IgD-negative memory B cell (primary cell): ENCODE data around the gene HDLBP. TPM values are rescaled to one million over a fixed set of nuclear protein-coding genes. Genes with fewer than 3 reads are reported as not detected.
A peak's percentile ranks its signal among the peaks of the same experiment; 100 is the strongest.

Experiments
- H3K27ac Mint-ChIP-seq, 3 donors: one replicate each; pipeline ENCODE4 v1.8.0; 2020 to 2022; ENCODE audit warnings: mild to moderate bottlenecking in 3 of 3, mixed read lengths in 3 of 3, moderate library complexity in 1 of 3
- H3K27me3 Mint-ChIP-seq: one replicate; pipeline ENCODE4 v1.8.0; 2021; ENCODE audit warnings: mixed read lengths
- H3K36me3 Mint-ChIP-seq: one replicate; pipeline ENCODE4 v1.8.0; 2020; ENCODE audit warnings: mild to moderate bottlenecking, mixed read lengths
- H3K4me1 Mint-ChIP-seq, 3 donors: one replicate each; pipeline ENCODE4 v1.8.0; 2020 to 2022; ENCODE audit warnings: mixed read lengths in 3 of 3, mild to moderate bottlenecking in 1 of 3
- H3K4me3 Mint-ChIP-seq, 4 donors: one replicate each; pipeline ENCODE4 v1.8.0; 2020 to 2022; ENCODE audit warnings: mild to moderate bottlenecking in 4 of 4, mixed read lengths in 4 of 4, moderate library complexity in 3 of 4
- H3K9me3 Mint-ChIP-seq, 3 donors: one replicate each; pipeline ENCODE4 v1.8.0; 2020 to 2021; ENCODE audit warnings: mixed read lengths in 3 of 3, mild to moderate bottlenecking in 1 of 3
- polyA plus RNA-seq: library from polyadenylated mRNA; unstranded; fragments of 300-500 nt; fragmentation: Illumina TruSeq; gene quantifications from one replicate; pipeline ENCODE4 v1.2.3, GENCODE V29; 2021

HDLBP gene, protein sequence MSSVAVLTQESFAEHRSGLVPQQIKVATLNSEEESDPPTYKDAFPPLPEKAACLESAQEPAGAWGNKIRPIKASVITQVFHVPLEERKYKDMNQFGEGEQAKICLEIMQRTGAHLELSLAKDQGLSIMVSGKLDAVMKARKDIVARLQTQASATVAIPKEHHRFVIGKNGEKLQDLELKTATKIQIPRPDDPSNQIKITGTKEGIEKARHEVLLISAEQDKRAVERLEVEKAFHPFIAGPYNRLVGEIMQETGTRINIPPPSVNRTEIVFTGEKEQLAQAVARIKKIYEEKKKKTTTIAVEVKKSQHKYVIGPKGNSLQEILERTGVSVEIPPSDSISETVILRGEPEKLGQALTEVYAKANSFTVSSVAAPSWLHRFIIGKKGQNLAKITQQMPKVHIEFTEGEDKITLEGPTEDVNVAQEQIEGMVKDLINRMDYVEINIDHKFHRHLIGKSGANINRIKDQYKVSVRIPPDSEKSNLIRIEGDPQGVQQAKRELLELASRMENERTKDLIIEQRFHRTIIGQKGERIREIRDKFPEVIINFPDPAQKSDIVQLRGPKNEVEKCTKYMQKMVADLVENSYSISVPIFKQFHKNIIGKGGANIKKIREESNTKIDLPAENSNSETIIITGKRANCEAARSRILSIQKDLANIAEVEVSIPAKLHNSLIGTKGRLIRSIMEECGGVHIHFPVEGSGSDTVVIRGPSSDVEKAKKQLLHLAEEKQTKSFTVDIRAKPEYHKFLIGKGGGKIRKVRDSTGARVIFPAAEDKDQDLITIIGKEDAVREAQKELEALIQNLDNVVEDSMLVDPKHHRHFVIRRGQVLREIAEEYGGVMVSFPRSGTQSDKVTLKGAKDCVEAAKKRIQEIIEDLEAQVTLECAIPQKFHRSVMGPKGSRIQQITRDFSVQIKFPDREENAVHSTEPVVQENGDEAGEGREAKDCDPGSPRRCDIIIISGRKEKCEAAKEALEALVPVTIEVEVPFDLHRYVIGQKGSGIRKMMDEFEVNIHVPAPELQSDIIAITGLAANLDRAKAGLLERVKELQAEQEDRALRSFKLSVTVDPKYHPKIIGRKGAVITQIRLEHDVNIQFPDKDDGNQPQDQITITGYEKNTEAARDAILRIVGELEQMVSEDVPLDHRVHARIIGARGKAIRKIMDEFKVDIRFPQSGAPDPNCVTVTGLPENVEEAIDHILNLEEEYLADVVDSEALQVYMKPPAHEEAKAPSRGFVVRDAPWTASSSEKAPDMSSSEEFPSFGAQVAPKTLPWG (N-terminal part only)
- polyA plus RNA-seq, result 55.3 TPM

DNA sequence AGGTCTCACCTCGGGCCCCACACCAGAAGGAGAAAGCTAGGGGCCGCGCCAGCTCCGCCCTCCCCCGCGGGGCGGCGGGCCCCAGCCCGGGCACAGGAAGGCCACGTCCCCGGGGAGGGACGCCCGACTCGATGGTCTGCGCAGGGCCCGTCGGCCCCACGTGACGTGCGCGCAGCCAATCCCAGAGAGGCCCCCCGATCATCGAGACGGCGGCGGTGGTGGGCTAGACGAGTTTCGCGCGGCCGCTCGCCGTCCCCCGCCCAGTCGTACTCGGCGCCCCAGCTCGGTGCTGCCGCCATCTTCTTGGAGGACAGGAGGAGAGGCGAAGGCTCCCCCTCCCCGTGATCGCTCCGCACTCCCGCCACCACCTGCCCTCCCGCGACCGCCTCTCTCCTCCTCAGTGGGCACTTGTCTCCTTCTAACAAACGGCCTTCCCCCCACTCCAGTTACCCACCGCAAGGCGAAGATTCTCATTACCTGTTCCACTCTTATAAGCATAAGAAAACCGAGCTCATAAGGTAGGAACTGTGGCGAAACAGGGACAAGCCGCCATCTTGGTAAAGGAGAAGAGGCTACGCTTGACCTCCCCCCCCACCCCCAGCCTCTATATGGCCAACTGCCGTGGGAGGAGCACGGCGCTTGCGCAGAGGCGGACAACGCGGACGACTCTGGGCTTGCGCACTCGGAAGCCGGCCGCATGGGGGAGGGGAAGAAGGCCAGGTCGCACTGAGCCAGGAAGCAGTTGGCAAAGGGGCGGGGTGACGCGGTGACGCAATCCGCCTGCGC, at the start of gene HDLBP:
HDLBP (minus strand) TSS at position 580 of the 786 bp plus-strand sequence. CDS start 48,803 bp downstream, outside the sequence.
- Mint-ChIP-seq H3K9me3 (no peaks in the 10 kb centered on the region), H3K4me1 (peaks cover 45 to 61% (median 53%) of the 10 kb centered on the region in 3 donors), H3K36me3 (peaks cover 5% of the 10 kb centered on the region), H3K4me3 (peak within 1 kb of the TSS; percentile 97 to 100 (median 99)), H3K27me3 (peaks cover 1% of the 10 kb centered on the region), H3K27ac (peak within 1 kb of the TSS; percentile 100)

DNA sequence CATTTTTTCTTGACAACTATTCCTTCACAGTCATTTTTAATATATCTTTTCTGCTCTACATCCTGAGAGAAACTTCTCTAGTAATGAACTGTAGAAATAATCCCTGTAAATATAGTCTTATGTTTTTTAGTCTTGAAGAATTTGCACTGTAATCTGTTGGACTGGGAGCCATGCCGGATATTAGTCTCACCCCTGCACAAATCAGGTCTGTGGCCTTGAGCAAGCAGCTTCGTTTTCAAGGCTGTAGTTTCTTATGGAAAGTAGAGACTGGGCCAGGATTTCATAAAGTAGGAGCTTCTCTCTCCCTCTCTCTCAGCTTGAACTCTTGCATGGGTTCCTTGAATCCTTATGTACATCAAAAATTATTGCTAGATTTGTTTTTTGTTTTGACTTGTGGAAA, 49.3 kb upstream of the HDLBP start:
- Mint-ChIP-seq H3K27ac (no peak overlapping the region), H3K4me1 (peaks cover 32 to 46% (median 46%) of the 10 kb centered on the region in 3 donors), H3K36me3 (peaks cover 4% of the 10 kb centered on the region), H3K27me3 (no peaks in the 10 kb centered on the region), H3K4me3 (no peak overlapping the region), H3K9me3 (no peaks in the 10 kb centered on the region)

DNA sequence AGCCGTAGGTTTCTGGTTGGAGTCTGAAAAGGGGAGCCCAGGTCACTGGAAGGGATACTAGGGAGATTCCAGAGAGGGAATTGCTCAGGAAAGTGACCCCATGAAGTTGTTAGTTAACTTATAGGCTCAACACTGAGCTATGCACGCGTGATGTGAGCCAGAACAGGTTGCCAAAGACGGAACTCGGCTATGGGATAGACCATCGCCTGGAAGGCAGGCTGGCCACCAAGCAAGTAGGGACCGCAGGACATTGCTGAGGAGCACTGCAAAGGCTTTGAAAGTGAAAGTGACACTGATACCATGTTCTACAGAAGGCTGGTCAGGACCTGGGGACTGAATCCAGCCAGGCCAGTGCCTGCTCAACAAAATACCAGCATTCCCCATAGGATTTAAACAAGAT, 48.0 kb upstream of the HDLBP start:
- Mint-ChIP-seq H3K27ac (peak overlapping the region in 2 of 3 donors; percentile 12 to 20), H3K4me1 (peaks cover 33 to 54% (median 48%) of the 10 kb centered on the region in 3 donors), H3K4me3 (peak overlapping the region in 1 of 4 donors; percentile 49), H3K9me3 (no peaks in the 10 kb centered on the region), H3K36me3 (peaks cover 4% of the 10 kb centered on the region), H3K27me3 (peaks cover 2% of the 10 kb centered on the region)

DNA sequence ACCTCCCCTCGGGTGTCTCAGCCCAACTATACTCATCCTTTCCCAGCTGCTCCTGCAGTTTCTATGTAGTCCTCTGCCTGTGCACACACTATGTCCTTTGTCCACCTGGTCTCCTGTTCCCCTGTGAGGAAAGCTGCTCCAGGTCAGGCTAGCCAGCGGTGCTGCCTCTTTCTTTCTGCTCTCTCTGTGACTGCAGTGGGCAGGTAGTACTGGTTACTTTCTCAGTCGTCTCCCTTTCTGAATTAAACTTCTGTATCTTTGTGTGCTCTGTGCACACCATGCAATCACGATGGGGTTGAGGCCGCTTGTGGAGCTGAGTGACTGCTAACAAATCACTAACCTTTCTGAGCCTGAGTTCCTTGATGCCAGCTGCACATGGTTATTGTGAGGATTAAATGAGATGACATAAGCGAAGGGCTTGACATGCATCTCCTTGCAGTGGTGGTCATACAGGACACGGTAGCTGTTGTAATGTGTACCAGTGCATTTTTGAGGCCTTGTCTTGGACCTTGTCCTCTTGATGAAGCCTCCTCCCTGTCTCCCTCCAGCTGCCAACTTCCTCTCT, 44.1 kb upstream of the HDLBP start:
- H3K4me3 Mint-ChIP-seq, result peak overlapping the region in 3 of 4 donors; percentile 63 to 75 (median 71)
- peaks cover 4% of the 10 kb centered on the region for H3K36me3 Mint-ChIP-seq
- H3K9me3 Mint-ChIP-seq, result no peaks in the 10 kb centered on the region
- H3K27me3 Mint-ChIP-seq, result peaks cover 2% of the 10 kb centered on the region
- H3K4me1 Mint-ChIP-seq, result peaks cover 28 to 51% (median 40%) of the 10 kb centered on the region in 3 donors
- H3K27ac Mint-ChIP-seq, result peak overlapping the region; percentile 36 to 92 (median 86)

DNA sequence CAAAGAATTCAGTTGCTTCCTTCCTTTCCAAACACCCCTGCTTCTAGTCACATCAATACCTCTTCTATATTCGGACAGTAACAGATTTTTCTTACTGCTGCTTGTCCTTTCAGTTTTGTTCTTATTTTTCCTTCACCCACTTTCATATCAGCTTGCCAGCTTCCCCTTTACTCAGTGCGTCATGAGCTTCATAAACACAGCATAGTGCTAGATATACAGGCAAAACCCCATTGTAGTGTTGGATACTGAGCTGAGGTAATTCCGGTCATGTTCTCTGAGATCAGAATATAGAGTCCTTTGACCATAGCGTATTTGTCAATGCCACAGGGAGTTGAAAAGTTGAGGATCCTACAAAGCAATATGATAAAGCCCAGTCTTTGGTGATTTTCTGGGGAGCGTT, 43.0 kb upstream of the HDLBP start:
- H3K4me1 Mint-ChIP-seq, result peaks cover 22 to 45% (median 35%) of the 10 kb centered on the region in 3 donors
- H3K27ac Mint-ChIP-seq, result peak overlapping the region; percentile 41 to 88 (median 70)
- peaks cover 2% of the 10 kb centered on the region for H3K27me3 Mint-ChIP-seq
- H3K9me3 Mint-ChIP-seq, result no peaks in the 10 kb centered on the region
- peaks cover 4% of the 10 kb centered on the region for H3K36me3 Mint-ChIP-seq
- peak overlapping the region; percentile 63 to 76 (median 68) for H3K4me3 Mint-ChIP-seq

DNA sequence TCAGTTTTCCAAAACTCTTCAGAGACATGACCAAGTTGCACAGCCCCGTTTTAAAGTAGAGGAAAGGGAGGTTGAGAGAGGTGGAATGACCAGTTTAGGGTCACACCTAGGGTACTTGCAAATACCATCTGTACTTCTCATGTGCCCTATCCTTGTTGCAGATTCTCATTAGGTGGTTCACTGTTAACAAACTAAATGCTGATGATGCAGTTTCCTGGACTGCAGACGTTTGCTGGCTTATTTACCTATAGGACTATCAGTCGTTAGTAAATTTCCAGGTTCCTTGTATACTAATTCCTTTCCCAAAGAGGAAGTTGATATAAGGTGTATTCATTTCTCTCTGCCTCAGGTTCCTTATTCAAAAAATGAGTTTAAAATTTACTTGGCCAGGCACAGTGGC, 42.1 kb upstream of the HDLBP start:
- Mint-ChIP-seq H3K27ac (peak overlapping the region; percentile 83 to 89 (median 84)), H3K9me3 (no peaks in the 10 kb centered on the region), H3K4me1 (peaks cover 22 to 38% (median 33%) of the 10 kb centered on the region in 3 donors), H3K27me3 (peaks cover 2% of the 10 kb centered on the region), H3K36me3 (peaks cover 2% of the 10 kb centered on the region), H3K4me3 (peak overlapping the region; percentile 86 to 97 (median 90))

DNA sequence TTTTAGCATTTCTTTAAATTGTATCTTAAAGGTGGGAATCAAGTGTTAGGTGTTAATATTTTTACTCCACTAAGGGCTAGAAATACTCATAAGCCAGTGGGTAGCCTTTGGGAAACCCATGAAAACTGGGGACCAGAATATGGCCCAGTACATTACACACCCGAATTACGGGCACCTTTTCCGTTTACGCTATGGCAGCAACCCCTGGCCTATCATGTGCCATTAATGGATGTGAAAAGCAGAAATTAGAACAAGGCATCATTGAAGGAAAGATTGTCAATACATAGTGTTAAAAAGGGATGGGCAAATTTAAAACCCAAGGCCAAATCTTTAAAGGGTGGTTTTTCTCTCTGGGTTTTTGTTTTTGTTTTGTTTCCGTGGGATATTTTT, 41.4 kb upstream of the HDLBP start:
- H3K9me3 Mint-ChIP-seq, result no peaks in the 10 kb centered on the region
- peaks cover 2% of the 10 kb centered on the region for H3K27me3 Mint-ChIP-seq
- H3K4me1 Mint-ChIP-seq, result peaks cover 22 to 38% (median 33%) of the 10 kb centered on the region in 3 donors

DNA sequence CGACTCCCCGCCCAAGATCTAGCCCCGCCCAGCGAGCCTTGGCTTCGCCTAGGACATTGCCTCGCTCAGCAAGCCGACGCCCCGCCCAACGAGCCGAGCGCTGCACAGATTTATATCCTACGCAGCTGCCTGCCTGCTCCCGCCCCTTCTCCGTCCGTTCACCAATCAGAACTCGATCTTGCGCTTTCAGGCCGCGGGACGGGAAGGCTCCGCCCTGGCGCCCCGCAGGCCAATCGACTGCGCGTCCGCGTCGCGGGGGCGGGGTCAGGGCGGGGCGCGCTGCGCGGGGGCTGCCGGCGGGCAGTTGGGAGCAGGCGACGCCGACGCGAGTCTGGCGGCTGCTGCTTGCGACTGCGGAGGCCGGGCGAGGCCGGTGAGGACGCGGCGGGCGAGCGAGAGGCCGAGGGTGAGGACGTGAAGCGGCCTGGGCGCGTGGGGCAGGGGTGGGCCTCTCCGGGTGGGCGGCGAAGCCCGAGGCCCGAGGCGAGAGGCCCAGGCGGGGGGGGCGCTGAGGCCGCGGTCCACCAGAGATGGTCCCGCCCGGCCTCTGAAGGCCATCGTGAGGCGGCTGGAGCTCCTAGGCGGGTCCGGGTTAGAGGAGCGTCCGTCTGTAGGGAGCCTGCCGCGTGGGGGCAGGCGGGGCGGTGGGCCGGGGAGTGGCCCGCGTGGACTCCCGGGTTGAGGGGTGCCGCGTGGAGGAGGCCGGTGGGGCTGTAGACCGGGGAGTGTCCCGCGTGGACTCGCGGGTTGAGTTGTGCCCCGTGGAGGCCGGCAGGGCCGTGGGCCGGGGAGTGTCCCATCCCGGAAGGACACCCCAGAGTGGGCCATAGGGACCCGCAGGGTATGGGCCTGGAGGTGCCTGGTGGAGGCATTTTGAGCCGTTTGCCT, 40.8 kb upstream of the HDLBP start, which contains the start of gene FARP2:
FARP2 (plus strand) TSS at position 303 of the 888 bp plus-strand sequence. CDS start 16,823 bp downstream, outside the sequence.
- peak within 1 kb of the TSS; percentile 83 to 95 (median 89) for H3K27ac Mint-ChIP-seq
- H3K4me1 Mint-ChIP-seq, result peaks cover 22 to 37% (median 33%) of the 10 kb centered on the region in 3 donors
- peak within 1 kb of the TSS; percentile 86 to 97 (median 92) for H3K4me3 Mint-ChIP-seq
- H3K36me3 Mint-ChIP-seq, result no peaks in the 10 kb centered on the region
- H3K27me3 Mint-ChIP-seq, result peaks cover 2% of the 10 kb centered on the region
- H3K9me3 Mint-ChIP-seq, result no peaks in the 10 kb centered on the region

More for the DNA sequence above, 41.4 kb upstream of the HDLBP start:
- Mint-ChIP-seq H3K36me3 (peaks cover 2% of the 10 kb centered on the region), H3K4me3 (peak overlapping the region; percentile 86 to 97 (median 90)), H3K27ac (peak overlapping the region; percentile 83 to 89 (median 86))

DNA sequence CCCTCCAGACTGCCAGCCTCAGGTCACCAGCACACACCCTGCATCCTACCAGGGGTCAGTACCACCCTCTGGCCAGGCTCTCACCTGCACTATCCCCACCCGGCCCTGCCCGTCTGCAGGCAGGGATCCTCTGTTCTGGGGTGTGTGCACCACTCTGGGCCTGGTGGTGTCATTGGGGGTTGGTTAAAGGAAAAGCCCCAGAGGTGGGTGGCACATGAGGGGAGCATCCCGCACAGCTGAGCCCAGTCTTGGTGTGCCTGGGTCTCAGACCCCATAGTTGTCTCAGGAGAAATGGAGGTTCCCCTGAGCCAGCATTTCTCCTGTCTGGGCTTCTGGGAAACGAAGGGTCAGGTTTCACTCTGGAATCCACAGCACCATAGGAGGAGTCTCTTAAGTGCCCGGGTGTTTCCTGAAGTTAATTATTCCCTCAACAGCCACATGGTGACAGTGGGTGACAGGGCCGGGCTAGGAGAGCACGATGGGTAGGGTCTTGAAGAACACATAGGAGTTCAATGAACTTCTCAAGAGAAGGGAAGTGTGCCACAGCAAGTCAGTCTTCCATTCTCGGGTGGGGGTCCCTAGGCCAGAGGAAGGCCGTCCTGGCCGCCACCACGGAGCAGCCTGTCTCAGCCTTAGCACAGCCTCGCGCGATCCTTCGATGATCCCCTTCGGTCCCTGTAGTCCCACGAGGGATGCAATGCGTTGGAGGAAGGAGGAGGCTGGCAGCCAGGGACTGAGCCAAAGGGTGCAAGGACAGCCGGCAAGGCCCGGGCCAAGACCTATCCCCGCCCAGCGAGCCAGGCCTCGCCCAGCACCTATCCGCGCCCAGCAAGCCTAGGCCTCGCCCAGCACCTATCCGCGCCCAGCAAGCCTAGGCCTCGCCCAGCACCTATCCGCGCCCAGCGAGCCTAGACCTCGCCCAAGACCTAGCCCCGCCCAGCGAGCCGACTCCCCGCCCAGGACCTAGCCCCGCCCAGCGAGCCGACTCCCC, 39.5 kb upstream of the HDLBP start:
- H3K27ac Mint-ChIP-seq, result peak overlapping the region in 1 of 3 donors; percentile 53
- peak overlapping the region in 3 of 4 donors; percentile 15 to 39 (median 37) for H3K4me3 Mint-ChIP-seq
- peaks cover 4% of the 10 kb centered on the region for H3K36me3 Mint-ChIP-seq
- H3K27me3 Mint-ChIP-seq, result peaks cover 2% of the 10 kb centered on the region
- H3K9me3 Mint-ChIP-seq, result no peaks in the 10 kb centered on the region
- H3K4me1 Mint-ChIP-seq, result peaks cover 21 to 28% (median 28%) of the 10 kb centered on the region in 3 donors

DNA sequence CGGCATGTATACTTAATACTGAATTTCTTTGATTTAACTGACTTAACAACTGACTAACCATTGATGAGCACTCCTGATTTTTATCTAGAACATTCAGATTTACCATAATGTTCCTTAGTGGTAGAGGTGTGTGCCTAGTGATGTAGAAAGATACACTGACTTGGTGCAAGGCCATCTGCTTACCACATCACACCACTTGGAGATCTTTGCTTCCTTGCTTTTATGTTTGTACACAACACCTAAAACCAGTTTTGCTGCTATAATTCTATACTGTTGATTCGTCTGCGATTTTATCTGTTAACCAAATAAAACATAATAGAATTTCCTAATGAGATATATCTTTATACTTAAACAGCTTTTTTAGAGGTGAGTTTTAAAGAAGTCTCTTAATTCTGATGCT, 36.8 kb upstream of the HDLBP start:
- Mint-ChIP-seq H3K27ac (no peak overlapping the region), H3K27me3 (no peaks in the 10 kb centered on the region), H3K36me3 (peaks cover 4% of the 10 kb centered on the region), H3K9me3 (no peaks in the 10 kb centered on the region), H3K4me1 (peaks cover 4 to 7% (median 4%) of the 10 kb centered on the region in 3 donors), H3K4me3 (no peak overlapping the region)

DNA sequence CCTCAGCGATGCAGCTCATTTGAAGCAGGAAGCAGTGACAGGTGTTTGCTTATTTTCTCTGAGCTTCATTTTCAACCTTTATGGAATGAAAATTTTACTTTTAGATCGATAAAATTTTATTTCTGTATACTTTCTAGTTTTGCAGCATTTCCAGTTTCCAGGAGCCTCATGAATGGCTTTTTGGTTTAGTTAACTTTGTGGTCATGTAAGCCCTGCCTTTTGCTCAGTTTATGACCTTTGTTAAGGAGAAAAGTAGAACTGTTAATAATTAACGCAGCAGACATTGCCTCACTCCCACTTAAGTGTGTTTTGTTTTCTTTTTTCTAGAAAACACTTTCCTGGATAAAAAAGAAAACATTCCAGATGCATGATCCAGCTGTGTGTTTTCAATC, 36.2 kb upstream of the HDLBP start:
- H3K36me3 Mint-ChIP-seq, result peaks cover 4% of the 10 kb centered on the region
- H3K4me3 Mint-ChIP-seq, result no peak overlapping the region
- peaks cover 0 to 2% (median 0%) of the 10 kb centered on the region in 3 donors for H3K4me1 Mint-ChIP-seq
- no peaks in the 10 kb centered on the region for H3K27me3 Mint-ChIP-seq
- H3K27ac Mint-ChIP-seq, result no peak overlapping the region
- H3K9me3 Mint-ChIP-seq, result no peaks in the 10 kb centered on the region
